Endothelial cell (in vitro differentiated cells): Measurements from ENCODE around the gene SLC4A7. TPM values are rescaled to one million over a fixed set of nuclear protein-coding genes. Genes with fewer than 3 reads are reported as not detected.
A peak's percentile ranks its signal among the peaks of the same experiment; 100 is the strongest.

ENCODE experiments used
- DNase-seq: peaks from one replicate; pipeline ENCODE4 v3.0.0; 2021; ENCODE audit warnings: low spot score
- H3K27ac Mint-ChIP-seq: one replicate; pipeline ENCODE4 v1.8.0; 2021; ENCODE audit warnings: mixed read lengths, inconsistent platforms; ENCODE audit not compliant: unreplicated experiment
- H3K27me3 Mint-ChIP-seq: one replicate; pipeline ENCODE4 v1.8.0; 2021; ENCODE audit warnings: mild to moderate bottlenecking, moderate library complexity, mixed read lengths, inconsistent platforms; ENCODE audit not compliant: unreplicated experiment
- H3K36me3 Mint-ChIP-seq: one replicate; pipeline ENCODE4 v1.8.0; 2021; ENCODE audit warnings: mild to moderate bottlenecking, low read depth, mixed read lengths, inconsistent platforms; ENCODE audit not compliant: unreplicated experiment
- H3K4me1 Mint-ChIP-seq: one replicate; pipeline ENCODE4 v1.8.0; 2021; ENCODE audit warnings: mild to moderate bottlenecking, mixed read lengths, inconsistent platforms; ENCODE audit not compliant: unreplicated experiment
- H3K4me3 Mint-ChIP-seq: one replicate; pipeline ENCODE4 v1.8.0; 2021; ENCODE audit warnings: mild to moderate bottlenecking, mixed read lengths, inconsistent platforms; ENCODE audit not compliant: unreplicated experiment
- H3K9me3 Mint-ChIP-seq: one replicate; pipeline ENCODE4 v1.8.0; 2021; ENCODE audit warnings: mixed read lengths, inconsistent platforms; ENCODE audit not compliant: unreplicated experiment
- CTCF ChIP-seq: fragments of 200-600 bp; sonication (generic); IDR thresholded peaks from one replicate; pipeline ENCODE4 v1.5.0; 2021; ENCODE audit warnings: antibody characterized with exemption; ENCODE audit not compliant: unreplicated experiment
- total RNA-seq: library from RNA; stranded (reverse); fragmentation: NEBNext Ultra II Directional; extraction: Animal tissue kit (Norgen Biotek cat#: 25700); gene quantifications from one replicate; pipeline ENCODE4 v1.2.1, GENCODE V29; 2021; ENCODE audit not compliant: unreplicated experiment

SLC4A7 gene
- total RNA-seq, 1 donor from 2014 or later = 29.1 TPM

- peaks cover 5% of the 10 kb centered on the region for H3K4me1 Mint-ChIP-seq
- H3K4me3 Mint-ChIP-seq = no peak overlapping the region
- no peak overlapping the region for H3K27ac Mint-ChIP-seq
- H3K9me3 Mint-ChIP-seq = no peaks in the 10 kb centered on the region
- no peaks in the 10 kb centered on the region for H3K36me3 Mint-ChIP-seq
- DNase-seq = no peak
- no peaks in the 10 kb centered on the region for H3K27me3 Mint-ChIP-seq
- TF ChIP-seq CTCF = no peak
Observed at GRCh38 chr3:27508424-27508823, 24.2 kb upstream of the SLC4A7 start.

GRCh38 chr3:27507515-27508266 is 23.5 kb upstream of the SLC4A7 start:
- Mint-ChIP-seq H3K27me3 (no peaks in the 10 kb centered on the region), H3K4me1 (peaks cover 5% of the 10 kb centered on the region), H3K27ac (no peak overlapping the region), H3K36me3 (no peaks in the 10 kb centered on the region), H3K9me3 (no peaks in the 10 kb centered on the region), H3K4me3 (no peak overlapping the region)
- no peak for TF ChIP-seq CTCF
- no peak for DNase-seq

GRCh38 chr3:27507111-27507510 is 22.9 kb upstream of the SLC4A7 start:
- no peak overlapping the region for H3K4me3 Mint-ChIP-seq
- no peaks in the 10 kb centered on the region for H3K27me3 Mint-ChIP-seq
- H3K36me3 Mint-ChIP-seq = no peaks in the 10 kb centered on the region
- no peak for DNase-seq
- peaks cover 5% of the 10 kb centered on the region for H3K4me1 Mint-ChIP-seq
- TF ChIP-seq CTCF = no peak
- H3K27ac Mint-ChIP-seq = no peak overlapping the region
- H3K9me3 Mint-ChIP-seq = no peaks in the 10 kb centered on the region

GRCh38 chr3:27504749-27505148 is 20.6 kb upstream of the SLC4A7 start:
- TF ChIP-seq CTCF = no peak
- peaks cover 5% of the 10 kb centered on the region for H3K4me1 Mint-ChIP-seq
- H3K4me3 Mint-ChIP-seq = no peak overlapping the region
- peak overlapping the region; percentile 11 for H3K27ac Mint-ChIP-seq
- DNase-seq = no peak
- no peaks in the 10 kb centered on the region for H3K27me3 Mint-ChIP-seq
- H3K36me3 Mint-ChIP-seq = no peaks in the 10 kb centered on the region
- no peaks in the 10 kb centered on the region for H3K9me3 Mint-ChIP-seq

- Mint-ChIP-seq H3K36me3 (no peaks in the 10 kb centered on the region), H3K9me3 (no peaks in the 10 kb centered on the region), H3K4me1 (peaks cover 5% of the 10 kb centered on the region), H3K27ac (no peak overlapping the region), H3K27me3 (no peaks in the 10 kb centered on the region), H3K4me3 (no peak overlapping the region)
- DNase-seq = no peak
- no peak for TF ChIP-seq CTCF
Observed at GRCh38 chr3:27503526-27503925, 19.3 kb upstream of the SLC4A7 start.
